HG02981 (cell line): ENCODE measurements around the gene SHANK3.

Experiments
- ATAC-seq: cut with Tn5 transposase; IDR thresholded peaks from one replicate; pipeline ENCODE4 v1.9.1; 2021; ENCODE audit warnings: mild to moderate bottlenecking, moderate library complexity; ENCODE audit not compliant: unreplicated experiment

The SHANK3 gene

DNA sequence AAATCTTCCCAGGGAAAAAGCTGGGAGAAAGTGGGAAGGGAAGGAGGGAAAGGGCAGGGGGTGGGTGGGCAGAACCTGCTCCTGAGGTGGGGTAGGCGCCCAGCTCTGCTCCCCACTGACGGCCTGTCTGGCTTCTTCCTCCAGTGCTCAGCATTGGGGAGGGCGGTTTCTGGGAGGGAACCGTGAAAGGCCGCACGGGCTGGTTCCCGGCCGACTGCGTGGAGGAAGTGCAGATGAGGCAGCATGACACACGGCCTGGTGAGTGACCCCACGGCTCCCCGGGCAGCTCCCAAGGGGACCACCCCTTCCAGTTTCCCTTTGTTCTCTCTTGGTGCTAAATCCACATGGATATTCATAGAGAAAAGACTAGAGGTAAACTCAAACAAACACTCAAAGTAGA is 25.9 kb downstream of the SHANK3 start:
- no peak for ATAC-seq

DNA sequence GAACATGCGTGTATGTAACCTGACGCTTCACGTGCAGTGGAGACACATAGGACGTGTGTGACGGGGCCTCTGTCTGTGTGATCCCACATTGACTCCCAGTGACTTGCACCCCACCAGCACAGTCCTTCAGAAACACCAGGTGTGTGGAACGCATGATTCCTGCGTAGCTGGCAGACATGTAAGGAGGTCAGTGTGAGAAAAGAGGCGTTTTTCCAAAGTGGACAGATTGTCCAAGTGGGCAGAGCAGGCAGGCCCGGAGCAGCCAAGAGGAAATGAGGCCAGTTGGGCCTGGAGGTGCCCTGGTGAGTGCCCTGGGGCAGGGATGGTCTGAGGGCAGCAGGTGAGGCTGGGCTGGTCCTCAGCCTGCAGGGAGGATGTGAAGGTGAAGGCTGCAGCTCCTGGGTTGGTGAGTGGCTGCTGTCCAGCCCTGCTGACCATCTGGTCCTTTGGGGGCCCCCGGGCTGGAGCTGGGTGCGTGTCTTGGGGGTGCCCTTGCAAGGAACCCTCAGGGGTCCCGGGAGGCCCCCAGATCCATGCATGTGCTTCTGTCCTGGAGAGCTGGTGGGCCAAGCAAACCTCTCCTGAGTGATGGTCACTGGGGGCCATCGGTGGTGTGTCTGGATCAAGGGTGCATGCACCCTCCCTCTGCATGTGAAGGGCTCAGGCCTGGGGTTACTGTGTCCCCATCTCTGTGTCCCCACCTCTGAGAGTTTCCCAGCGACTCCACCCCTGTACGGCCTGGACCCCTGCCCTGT is 26.6 kb downstream of the SHANK3 start:
- ATAC-seq = no peak

DNA sequence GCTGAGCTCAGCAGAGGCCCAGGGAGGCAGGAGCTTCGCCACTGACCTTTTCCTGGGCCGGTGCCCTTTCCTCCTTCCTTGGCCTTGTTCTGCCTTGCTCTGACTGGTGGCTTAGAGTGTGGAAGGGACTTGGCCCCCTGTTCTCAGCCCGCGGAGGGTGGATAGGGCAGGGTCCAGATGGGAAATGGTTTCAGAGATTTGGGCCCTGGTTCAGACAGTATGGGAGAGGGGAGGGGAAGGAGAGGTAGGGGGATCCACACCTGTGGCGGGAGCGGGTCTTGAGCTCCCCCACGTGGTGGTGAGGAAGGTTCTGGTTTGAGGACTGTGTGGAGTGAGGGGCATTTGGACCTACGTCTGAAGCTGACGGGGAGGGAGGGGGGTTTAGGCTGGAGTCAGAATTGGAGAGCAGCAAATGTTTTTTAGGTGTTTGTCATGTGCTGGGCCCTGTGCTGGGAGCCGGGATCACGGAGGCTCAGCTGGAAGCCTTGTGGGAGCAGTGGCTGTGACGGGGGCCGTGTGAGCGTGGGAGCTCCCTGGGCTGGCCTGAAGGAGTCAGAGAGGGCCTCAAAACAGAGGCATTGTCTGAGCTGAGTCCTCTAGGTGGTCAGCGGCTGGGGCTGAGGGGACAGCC is 27.2 kb downstream of the SHANK3 start:
- no peak for ATAC-seq

DNA sequence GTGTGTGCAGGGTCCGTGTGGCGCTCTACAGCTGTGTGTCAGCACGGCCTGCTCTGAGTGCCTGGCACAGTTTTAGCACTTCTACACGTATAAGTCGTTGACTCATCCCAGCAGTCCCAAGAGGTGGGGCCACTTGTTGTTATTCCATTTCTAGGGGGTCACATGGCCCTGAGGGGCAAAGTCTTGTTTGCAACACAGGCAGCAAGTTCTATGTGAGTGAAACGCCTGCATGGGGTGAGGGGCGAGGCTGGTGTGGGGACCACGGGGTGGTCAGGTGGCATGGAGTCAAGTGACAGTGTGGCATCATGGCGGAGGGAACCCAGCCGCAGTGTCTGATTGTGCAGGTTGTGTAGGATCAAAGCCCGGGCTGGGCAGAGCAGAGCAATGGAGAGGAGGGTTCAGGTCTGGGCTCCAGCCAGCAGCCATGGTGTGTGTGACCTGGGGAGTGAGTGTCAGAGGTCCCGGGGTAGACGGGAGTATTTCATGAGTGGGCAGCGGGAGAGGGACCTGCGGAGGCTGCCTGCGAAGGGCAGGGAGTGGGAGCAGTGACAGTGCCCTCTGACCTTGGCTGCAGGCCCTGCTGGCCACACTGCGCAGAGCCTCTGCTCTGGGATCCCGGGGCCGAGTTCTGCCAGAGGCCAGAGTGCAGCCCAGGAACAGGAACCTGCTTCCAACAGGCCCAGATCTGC is 27.9 kb downstream of the SHANK3 start:
- ATAC-seq = no peak

DNA sequence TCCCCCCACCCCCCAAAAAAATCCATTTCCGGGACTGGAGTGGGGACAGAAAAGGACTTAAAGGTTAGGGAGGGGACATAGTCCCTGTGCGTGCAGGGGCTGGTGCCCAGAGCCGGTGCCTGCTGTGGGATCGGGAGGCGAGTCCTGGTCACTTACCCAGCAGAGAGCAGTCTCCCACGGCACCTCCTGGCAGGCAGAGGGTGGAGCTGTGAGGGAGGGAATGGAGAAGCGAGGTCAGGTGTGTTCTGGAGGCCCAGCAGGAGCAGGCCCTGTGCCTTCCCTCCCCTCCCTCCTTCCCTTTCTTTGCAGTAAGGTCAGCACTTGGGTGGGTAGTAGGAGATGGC is 28.4 kb downstream of the SHANK3 start:
- no peak for ATAC-seq

DNA sequence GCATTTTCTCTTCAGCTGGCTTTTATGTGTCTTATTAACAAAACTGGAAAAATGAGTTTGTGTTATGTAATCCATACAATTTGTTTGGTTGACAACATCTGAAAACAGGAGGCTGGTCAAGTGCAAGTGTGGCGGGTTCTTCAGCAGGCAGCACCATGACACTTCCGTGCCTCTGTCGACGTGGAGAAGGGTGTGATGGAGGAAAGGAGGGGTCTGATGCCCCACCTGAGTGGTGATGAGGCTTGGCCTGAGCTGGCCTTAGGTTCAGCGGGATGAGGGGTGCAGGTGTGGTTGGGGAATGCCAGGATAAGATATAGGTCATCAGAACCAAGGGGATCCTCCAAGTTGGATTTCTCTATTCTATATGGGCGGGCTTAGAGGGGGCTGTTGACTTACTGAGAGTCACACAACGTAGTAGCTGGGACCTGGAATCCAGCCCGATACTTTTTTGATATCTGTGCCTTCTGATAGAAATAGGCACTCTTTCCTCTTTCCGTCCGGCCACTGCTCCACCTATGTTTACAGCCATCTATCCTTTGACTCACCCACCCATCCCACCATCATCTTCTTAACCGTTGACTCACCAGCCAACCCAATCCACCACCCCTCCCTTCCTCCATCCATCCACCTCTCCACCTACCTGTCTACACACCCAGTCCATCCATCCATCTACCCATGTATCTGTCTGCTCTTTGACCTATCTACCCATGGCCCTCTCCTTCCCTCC is 29.0 kb downstream of the SHANK3 start:
- ATAC-seq = no peak

DNA sequence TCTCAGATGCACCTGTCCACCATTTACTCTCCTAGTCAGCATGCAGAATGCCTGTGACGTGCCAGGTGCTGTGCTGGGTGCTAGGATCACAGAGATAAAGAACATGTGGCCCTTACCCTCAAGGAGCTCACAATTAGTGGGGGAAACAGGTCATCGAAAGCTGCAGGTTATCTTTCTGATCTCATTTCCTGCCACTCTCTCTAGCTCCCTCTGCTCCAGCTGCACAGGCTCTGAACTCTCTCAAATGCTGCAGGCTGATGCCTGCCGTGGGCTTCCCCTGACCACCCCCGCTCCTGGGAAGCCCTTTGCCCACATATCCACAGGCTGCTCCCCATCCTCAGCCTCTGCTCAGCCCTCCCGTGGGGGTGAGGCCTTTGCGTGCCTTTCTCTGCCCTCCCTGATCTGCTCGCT is 29.6 kb downstream of the SHANK3 start:
- no peak for ATAC-seq

DNA sequence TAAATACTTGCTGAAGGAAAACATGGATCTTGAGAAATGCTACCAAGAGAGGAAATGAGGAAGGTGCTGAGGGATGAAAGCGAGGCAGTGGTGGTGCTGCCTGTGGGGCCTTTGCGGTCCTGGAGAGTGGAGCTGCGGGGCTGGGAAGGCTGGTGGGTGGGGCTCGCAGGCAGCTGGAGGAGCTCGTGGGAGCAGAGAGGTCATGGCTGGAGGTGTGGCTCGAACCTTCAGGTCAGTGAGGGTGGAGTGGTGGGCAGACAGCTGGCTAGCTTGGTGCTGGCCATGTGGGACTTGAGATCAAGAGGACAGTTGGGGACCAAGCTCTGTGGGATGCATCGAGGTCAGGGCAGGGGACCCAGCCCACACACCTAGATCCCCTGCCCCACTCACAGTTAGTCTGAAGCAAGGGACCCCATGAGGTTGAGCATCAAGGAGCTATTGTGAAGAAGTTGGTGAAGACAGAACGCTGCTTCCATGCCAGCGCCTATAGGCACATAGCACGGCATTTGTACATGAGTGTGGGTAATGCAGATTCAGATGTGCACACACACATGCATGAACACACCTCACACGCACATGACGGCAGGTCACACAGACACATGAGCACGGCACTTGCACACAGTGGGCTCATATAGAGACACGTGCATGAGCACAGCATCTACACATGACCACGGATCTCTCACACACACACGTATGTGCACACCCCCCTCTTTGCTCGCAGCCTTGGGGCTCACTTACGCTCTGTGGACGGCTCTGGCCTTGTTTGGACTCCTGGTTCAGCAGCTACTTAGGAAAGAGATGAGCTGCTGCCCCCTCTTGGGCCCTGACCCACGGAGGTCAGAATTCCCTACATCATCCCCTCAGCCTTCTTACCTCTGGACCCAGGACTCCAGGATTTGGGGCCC is 30.4 kb downstream of the SHANK3 start:
- no peak for ATAC-seq

DNA sequence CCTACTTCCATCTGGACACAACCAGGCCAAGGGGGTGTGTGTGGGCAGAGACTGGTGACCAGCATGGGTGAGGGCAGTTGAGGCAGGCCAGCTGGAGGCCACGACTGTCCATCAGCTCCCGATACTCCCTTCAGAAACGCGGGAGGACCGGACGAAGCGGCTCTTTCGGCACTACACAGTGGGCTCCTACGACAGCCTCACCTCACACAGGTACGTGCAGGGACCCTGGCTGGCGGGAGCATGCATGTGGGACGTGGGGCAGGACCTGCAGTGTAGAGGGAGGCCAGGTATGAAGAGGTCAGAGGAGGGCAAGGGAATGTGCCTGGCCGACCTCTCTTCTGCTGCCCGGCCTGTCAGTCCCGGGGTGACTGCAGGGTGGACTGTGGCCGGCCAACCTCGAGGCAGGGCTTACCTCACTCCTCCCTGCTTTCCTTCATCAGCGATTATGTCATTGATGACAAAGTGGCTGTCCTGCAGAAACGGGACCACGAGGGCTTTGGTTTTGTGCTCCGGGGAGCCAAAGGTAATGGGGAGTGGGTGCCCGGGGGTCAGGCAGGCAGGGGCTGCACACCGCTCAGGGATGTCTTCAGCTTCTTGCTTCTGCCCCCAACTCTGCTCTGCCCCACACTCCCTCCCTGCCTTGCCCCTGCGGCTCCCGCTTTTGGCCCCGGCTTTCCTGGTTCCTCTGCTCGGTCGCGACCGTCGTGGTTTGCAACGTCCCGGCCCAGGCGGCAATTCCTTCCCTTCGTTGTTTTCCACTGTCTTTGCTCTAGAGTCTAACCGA is 31.3 kb downstream of the SHANK3 start:
- no peak for ATAC-seq

DNA sequence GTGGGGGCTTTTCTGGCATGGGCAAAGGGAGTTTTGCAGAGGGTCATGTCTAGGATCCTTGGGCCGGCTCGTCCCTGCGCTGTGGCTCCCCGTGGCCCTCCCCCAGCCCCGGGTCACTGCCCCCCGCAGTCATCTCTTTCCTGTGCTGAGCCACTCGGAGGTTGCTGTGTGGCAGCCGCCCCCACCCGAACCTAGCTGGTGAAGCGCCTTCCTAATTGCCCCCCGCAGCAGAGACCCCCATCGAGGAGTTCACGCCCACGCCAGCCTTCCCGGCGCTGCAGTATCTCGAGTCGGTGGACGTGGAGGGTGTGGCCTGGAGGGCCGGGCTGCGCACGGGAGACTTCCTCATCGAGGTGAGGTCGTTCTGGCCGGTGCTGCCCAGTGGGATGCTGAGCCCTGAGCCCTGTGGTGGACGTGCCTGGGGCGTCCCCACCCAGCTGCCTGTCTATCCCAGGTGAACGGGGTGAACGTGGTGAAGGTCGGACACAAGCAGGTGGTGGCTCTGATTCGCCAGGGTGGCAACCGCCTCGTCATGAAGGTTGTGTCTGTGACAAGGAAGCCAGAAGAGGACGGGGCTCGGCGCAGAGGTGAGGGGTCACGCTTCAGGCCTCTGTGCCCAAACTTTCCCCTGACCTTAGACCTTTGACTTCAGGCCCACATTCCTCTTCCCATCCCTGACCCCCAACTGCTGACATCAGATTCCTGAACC is 32.0 kb downstream of the SHANK3 start:
- no peak for ATAC-seq

DNA sequence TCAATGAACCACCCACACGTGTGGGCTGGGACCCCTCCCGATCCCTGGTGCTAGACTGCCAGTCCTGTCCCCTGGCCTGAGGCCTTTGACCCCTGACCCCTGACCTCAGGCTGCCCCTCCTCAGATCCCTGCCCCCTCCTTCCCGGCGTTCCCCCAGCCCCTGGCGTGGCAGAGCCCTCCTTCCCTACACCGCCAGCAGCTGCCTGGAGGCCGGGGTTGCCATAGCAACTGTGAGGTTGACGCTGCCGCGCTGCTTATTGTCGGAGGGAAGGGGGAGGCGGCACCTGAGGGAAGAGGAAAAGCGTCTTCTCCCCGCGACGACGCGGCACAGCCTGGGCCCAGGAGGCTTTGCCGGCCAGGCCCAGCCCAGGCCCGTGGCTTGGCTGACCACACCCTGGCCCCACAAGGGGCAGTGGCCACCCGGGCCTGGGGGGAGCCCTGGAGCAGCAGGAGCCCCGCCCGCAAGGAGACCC is 32.6 kb downstream of the SHANK3 start:
- no peak for ATAC-seq

DNA sequence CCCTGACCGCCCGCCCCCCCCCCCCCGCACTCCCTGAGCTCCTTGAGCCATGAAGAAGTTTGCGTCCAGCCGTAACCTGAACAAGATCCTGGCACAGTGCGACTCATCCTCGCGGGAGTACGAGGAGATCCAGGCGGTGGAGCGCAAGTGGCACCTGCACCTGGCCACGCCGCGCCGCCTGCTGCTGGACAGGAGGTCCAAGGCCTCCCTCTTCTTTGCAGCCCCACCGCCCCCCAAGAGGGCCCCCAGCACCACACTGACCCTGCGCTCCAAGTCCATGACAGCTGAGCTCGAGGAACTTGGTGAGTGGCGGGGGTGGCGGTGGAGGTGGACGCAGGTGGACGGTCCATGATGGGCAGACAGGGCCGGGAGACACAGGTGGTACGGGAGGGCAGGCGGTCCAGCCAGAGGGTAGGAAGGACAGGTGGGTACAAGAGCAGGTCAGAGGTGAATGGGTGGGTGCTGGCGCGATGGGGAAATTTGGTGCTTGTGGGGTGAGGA is 33.3 kb downstream of the SHANK3 start:
- ATAC-seq = no peak

DNA sequence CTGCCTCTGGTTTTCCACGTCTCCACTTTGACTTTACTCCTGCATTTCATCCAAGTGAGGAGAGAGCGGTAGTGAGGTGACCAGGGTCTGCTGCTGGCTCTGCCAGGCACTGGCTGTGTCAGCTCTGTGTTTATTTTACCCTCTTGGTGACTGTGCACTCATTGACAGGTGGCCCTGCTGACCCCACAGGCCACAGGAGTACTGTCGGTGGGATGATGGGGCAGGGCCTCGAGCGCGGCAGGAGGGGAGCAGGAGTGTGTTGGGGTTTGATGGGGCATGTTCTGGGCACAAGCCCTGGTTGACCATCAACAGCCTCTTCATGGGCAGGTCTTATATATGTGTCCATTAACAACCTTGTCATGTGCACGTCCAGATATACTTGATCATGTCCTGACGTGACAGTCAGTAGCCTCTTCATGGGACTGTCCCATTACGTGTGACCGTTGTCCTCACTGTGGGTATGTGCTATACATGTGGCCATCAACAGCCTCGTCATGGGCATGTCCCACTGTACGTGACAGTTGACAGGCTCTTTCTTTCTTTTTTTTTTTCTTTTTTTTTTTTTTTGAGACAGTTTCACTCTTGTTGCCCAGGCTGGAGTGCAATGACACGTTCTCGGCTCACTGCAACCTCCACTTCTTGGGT is 34.0 kb downstream of the SHANK3 start:
- no peak for ATAC-seq

DNA sequence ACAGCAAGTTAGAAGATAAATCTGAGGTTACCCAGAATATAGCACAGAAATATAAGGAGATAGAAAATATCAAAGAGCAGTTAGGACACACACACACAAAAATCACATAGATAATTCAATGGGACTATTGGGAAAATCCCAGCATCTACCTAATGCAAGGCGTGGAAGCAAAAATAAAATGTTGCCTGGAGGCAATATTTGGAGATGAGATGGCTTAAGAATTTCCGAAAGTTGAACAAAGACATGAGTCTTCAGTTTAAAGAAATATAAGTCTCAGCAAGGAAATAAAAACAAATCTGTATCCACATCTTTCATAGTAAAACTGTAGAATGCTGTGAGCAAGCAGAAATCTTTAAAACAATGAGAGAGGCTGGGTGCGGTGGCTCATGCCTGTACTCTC is 35.9 kb downstream of the SHANK3 start:
- no peak for ATAC-seq

DNA sequence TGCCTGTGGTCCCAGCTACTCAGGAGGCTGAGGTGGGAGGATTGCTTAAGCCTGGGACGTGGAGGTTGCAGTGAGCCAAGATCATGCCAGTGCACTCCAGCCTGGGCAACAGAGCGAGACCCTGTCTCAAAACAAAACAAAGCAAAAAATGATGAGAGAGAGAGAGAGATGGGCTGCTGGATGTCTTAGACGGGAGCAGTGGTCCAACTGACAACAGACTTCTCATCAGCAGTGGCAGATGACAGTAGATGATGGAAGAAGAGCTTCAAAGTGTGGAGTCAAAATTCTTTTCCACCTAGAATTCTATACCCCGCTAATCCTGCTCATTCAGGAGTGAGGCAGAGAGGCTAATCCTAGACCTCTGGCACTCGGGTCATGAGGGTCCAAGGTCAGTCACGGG is 36.4 kb downstream of the SHANK3 start:
- no peak for ATAC-seq

DNA sequence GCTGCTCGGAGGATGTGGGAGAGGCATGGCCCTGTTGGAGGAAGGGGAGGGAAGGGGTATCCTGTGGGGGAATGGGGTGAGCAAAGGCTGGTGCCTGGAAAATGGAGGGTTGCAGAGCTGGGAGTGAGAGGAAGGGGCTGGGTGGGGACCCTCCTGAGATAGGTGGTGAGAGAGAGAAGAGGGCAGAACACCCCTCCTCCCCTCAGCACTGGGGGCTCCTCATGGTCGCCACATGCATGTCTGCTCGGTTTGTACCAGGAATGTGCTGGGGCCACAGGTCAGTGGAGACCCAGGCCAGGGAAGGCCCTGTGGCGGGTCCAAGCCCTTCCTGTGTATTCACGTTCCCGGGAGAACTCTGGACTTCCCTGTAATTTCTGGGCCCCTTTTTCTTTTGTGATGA is 37.6 kb downstream of the SHANK3 start:
- ATAC-seq = no peak

DNA sequence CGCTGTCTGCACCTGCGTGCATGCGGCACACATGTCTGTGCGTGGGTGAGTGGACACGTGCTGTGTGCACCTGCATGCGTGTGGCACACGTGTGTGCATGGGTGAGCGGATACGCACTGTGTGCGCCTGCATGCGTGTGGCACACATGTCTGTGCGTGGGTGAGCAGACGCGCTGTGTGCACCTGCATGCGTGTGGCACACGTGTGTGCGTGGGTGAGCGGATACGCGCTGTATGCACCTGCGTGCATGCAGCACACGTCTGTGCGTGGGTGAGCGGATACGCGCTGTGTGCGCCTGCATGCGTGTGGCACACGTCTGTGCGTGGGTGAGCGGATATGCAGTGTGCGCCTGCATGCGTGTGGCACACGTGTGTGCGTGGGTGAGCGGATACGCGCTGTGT is 38.3 kb downstream of the SHANK3 start:
- ATAC-seq = no peak
